ENCODE measurements around the gene MINDY4.

GRCh38 chr7:30903146-30903545 is 131.9 kb downstream of the MINDY4 start:
- TF ChIP-seq CTCF (IDR thresholded peaks at IDR 0.05 in 2 of 3, conservative IDR thresholded peaks at IDR 0.05 in 1 of 3; ENCODE audit: control insufficient read depth in 2 of 3, extremely low read depth in 1 of 3, insufficient read depth in 1 of 3, low read depth in 3 of 3, low read length in 3 of 3) (no peak), BCL11A (IDR thresholded peaks at IDR 0.05; ENCODE audit: low read depth, low read length) (no peak), POLR2AphosphoS5 (IDR thresholded peaks at IDR 0.05; ENCODE audit: low read length) (no peak), POLR2A (IDR thresholded peaks at IDR 0.05; ENCODE audit: low read depth, low read length) (no peak), RCOR1 (conservative IDR thresholded peaks at IDR 0.05; ENCODE audit: low read depth, low read length) (no peak), SMARCA5 (IDR thresholded peaks at IDR 0.05) (no peak), USF2 (IDR thresholded peaks at IDR 0.05; ENCODE audit: borderline replicate concordance, low read depth, low read length) (no peak), MAX (IDR thresholded peaks at IDR 0.05; ENCODE audit: low read depth, low read length) (no peak)
